ENCODE measurements around the gene PSMB5. TPM values are rescaled to one million over a fixed set of nuclear protein-coding genes. Genes with fewer than 3 reads are reported as not detected.

Gene PSMB5
- total and polyA plus RNA-seq, 2 of the 13 experiments (the other 11 are each of a cell fraction or from before 2014, with no cell fraction given), result 705 to 871 TPM

DNA sequence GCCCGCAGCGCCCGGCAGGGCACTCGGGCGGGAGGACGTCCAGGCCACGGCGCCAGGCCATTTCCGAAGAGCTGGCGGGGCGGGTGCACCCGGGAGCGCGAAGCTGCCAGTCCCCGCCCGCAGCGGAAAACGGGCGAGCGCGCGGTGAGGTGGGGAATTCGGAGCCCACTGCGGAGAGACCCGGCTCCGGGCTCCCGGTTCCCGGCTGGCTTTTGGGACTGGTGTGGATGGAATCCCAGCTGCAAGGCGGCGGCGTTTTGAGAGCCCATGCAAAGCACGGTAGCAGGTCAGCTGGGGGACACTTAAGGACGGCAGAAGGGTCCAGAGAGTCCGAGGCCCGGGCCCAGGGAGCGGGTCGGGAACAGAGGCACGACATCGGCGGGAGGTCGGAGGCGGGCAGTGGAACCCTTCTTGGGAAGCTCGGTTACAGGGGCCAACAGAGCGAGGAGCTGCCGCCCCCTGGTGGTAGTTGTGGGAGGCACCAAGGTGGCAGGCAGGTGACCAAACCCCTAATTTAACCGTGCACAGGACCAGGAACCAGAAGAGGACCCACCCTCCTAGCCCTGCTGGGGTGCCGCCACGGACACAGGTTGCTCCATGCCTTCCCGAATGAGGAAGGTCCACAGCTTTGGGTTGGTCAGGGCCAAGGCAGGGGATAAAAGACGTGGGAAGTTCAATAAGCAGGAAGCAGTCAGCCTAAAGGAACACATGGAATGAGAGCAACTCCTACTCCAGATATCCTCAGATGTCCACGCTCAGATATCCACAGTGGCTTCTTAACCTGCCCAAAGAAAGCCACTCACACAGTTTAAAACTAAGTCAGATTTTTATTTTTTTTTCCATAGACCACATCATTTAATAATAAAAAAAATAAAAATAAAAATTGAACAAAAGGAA lies 23.3 kb upstream of the PSMB5 start (continued):
- TF ChIP-seq, protein P1, sequence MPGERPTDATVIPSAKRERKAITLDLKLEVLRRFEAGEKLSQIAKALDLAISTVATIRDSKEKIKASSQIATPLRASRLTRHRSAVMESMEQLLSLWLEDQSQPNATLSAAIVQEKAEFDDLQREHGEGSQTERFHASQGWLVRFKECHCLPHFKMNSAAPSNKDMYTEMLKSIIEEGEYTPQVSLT (CRISPR knock-in tag; IDR thresholded peaks at IDR 0.05; ENCODE audit: borderline replicate concordance, low read depth), result no peak
- TF ChIP-seq ZMYM4 (CRISPR knock-in tag; IDR thresholded peaks at IDR 0.05), result peak; percentile 80
- TF ChIP-seq, protein P2, sequence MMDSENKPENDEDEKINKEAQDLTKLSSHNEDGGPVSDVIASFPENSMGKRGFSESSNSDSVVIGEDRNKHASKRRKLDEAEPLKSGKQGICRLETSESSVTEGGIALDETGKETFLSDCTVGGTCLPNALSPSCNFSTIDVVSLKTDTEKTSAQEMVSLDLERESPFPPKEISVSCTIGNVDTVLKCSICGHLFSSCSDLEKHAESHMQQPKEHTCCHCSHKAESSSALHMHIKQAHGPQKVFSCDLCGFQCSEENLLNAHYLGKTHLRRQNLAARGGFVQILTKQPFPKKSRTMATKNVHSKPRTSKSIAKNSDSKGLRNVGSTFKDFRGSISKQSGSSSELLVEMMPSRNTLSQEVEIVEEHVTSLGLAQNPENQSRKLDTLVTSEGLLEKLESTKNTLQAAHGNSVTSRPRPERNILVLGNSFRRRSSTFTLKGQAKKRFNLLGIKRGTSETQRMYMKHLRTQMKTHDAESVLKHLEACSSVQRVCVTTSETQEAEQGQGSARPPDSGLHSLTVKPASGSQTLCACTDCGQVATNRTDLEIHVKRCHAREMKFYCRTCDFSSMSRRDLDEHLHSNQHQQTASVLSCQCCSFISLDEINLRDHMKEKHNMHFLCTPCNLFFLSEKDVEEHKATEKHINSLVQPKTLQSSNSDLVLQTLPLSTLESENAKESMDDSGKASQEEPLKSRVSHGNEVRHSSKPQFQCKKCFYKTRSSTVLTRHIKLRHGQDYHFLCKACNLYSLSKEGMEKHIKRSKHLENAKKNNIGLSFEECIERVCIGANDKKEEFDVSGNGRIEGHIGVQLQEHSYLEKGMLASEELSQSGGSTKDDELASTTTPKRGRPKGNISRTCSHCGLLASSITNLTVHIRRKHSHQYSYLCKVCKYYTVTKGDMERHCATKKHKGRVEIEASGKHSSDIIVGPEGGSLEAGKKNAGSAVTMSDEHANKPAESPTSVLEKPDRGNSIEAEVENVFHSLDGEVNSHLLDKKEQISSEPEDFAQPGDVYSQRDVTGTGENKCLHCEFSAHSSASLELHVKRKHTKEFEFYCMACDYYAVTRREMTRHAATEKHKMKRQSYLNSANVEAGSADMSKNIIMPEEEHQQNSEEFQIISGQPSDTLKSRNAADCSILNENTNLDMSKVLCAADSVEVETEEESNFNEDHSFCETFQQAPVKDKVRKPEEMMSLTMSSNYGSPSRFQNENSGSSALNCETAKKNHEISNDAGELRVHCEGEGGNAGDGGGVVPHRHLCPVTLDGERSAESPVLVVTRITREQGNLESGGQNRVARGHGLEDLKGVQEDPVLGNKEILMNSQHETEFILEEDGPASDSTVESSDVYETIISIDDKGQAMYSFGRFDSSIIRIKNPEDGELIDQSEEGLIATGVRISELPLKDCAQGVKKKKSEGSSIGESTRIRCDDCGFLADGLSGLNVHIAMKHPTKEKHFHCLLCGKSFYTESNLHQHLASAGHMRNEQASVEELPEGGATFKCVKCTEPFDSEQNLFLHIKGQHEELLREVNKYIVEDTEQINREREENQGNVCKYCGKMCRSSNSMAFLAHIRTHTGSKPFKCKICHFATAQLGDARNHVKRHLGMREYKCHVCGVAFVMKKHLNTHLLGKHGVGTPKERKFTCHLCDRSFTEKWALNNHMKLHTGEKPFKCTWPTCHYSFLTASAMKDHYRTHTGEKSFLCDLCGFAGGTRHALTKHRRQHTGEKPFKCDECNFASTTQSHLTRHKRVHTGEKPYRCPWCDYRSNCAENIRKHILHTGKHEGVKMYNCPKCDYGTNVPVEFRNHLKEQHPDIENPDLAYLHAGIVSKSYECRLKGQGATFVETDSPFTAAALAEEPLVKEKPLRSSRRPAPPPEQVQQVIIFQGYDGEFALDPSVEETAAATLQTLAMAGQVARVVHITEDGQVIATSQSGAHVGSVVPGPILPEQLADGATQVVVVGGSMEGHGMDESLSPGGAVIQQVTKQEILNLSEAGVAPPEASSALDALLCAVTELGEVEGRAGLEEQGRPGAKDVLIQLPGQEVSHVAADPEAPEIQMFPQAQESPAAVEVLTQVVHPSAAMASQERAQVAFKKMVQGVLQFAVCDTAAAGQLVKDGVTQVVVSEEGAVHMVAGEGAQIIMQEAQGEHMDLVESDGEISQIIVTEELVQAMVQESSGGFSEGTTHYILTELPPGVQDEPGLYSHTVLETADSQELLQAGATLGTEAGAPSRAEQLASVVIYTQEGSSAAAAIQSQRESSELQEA (CRISPR knock-in tag; IDR thresholded peaks at IDR 0.05; ENCODE audit: not compliant biosample characterization), result peak; percentile 89
- peak; percentile 92; the same call in 1 of the 2 replicates for TF ChIP-seq MYNN (CRISPR knock-in tag; IDR thresholded peaks at IDR 0.05; ENCODE audit: low read depth)
- TF ChIP-seq ZNF749 (CRISPR knock-in tag; IDR thresholded peaks at IDR 0.05; ENCODE audit: borderline replicate concordance), result peak; percentile 78; the same call in 1 of the 2 replicates
- TF ChIP-seq NPAS2 (CRISPR knock-in tag; IDR thresholded peaks at IDR 0.05; ENCODE audit: borderline replicate concordance), result no peak
- TF ChIP-seq ZNF773 (CRISPR knock-in tag; IDR thresholded peaks at IDR 0.05; ENCODE audit: borderline replicate concordance), result 0 out of 2 replicates have a peak, but pooled peaks have one; percentile 9
- TF ChIP-seq ZFY (CRISPR knock-in tag; IDR thresholded peaks at IDR 0.05), result peak; percentile 54; the same call in 1 of the 2 replicates
- no peak; the same call in 1 of the 2 replicates for TF ChIP-seq DR1 (CRISPR knock-in tag; IDR thresholded peaks at IDR 0.05)
- TF ChIP-seq ZNF816 (CRISPR knock-in tag; IDR thresholded peaks at IDR 0.05; ENCODE audit: borderline replicate concordance), result no peak; the same call in 1 of the 2 replicates
- TF ChIP-seq PAF1 (CRISPR knock-in tag; IDR thresholded peaks at IDR 0.05), result peak; percentile 95
- TF ChIP-seq, protein P3, sequence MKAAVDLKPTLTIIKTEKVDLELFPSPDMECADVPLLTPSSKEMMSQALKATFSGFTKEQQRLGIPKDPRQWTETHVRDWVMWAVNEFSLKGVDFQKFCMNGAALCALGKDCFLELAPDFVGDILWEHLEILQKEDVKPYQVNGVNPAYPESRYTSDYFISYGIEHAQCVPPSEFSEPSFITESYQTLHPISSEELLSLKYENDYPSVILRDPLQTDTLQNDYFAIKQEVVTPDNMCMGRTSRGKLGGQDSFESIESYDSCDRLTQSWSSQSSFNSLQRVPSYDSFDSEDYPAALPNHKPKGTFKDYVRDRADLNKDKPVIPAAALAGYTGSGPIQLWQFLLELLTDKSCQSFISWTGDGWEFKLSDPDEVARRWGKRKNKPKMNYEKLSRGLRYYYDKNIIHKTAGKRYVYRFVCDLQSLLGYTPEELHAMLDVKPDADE (CRISPR knock-in tag; IDR thresholded peaks at IDR 0.05), result no peak
- TF ChIP-seq ONECUT2 (CRISPR knock-in tag; IDR thresholded peaks at IDR 0.05), result no peak
- TF ChIP-seq, protein P4, sequence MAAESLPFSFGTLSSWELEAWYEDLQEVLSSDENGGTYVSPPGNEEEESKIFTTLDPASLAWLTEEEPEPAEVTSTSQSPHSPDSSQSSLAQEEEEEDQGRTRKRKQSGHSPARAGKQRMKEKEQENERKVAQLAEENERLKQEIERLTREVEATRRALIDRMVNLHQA (CRISPR knock-in tag; IDR thresholded peaks at IDR 0.05), result no peak; the same call in 1 of the 2 replicates
- TF ChIP-seq ZNF34 (CRISPR knock-in tag; IDR thresholded peaks at IDR 0.05; ENCODE audit: borderline replicate concordance), result peak; percentile 94
- no peak for TF ChIP-seq ZNF670 (CRISPR knock-in tag; IDR thresholded peaks at IDR 0.05; ENCODE audit: borderline replicate concordance)
- no peak for TF ChIP-seq XBP1 (CRISPR knock-in tag; IDR thresholded peaks at IDR 0.05)
